GM19043 (cell line): Measurements from ENCODE around the gene DDX51.
"Not testable (repeated sequence)": the region's sequence is repeated elsewhere in the genome, so short reads cannot be mapped to it uniquely, and the experiment has no call there.

ENCODE experiments used
- ATAC-seq: cut with Tn5 transposase; IDR thresholded peaks from one replicate; pipeline ENCODE4 v1.9.1; 2021; ENCODE audit warnings: low read depth; ENCODE audit not compliant: unreplicated experiment

The DDX51 gene

DNA sequence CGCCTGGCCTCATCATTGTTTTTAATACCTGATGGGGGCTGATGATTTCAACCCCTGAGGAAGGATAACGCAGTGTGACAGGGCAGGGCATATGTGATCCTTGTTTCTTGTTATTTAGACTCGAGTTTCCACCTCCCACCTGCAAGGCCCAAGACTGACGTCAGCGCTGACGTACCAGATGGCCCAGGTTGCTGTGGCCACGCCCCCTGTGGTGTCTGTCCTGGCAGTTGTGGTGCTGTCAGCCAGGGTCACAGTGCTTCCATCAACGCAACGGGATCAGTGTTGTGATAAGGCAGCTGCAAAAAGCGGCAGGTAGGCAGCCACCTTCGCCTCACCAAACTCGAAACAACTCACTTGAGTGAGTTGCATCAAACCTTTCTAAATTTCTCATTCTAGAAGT lies 18.4 kb downstream of the DDX51 start:
- no peak for ATAC-seq

- ATAC-seq: no peak
These were observed 19.2 kb downstream of the DDX51 start for GRCh38 chr12:132124766-132125425.

GRCh38 chr12:132123970-132124765 lies 20.0 kb downstream of the DDX51 start:
- no peak for ATAC-seq

GRCh38 chr12:132121283-132121682 lies 22.8 kb downstream of the DDX51 start:
- no peak for ATAC-seq

GRCh38 chr12:132118876-132119275 lies 25.2 kb downstream of the DDX51 start:
- no peak for ATAC-seq

DNA sequence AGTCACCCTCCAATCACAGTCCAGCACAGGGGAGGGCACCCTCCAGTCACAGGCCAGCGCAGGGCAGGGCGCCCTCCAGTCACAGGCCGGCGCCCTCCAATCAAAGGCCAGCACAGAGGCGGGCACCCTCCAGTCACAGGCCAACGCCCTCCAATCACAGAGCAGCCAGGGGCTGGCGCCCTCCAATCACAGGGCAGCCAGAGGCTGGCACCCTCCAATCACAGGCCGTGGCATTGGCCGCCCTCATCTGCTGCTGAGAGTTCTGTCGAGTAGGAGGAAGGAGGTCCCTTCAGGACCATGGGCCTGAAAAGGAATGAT lies 26.6 kb downstream of the DDX51 start:
- ATAC-seq: no peak

- ATAC-seq: no peak
These were observed 27.2 kb downstream of the DDX51 start for GRCh38 chr12:132116709-132117557.

DNA sequence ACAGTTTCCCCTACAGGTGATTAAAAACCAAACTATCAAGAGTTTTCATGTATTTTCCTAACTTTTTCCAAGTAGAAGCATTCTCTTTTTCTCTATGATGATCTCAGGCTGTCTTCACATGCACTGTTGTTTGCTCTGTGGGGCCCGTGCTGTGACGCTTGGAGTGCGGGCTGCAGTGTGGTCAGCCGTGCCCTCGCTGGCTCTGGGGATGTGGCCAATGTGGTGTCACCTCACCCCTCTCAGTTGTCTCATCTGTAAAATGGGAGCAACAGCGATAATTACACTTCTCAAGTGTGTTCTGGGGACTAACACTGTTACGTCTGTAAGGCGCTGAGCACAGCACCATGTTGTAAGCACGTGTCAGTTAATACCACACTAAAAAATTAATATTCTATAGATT lies 28.6 kb downstream of the DDX51 start:
- ATAC-seq: no peak

- no peak for ATAC-seq
These were observed 29.5 kb downstream of the DDX51 start for GRCh38 chr12:132114667-132115066.

DNA sequence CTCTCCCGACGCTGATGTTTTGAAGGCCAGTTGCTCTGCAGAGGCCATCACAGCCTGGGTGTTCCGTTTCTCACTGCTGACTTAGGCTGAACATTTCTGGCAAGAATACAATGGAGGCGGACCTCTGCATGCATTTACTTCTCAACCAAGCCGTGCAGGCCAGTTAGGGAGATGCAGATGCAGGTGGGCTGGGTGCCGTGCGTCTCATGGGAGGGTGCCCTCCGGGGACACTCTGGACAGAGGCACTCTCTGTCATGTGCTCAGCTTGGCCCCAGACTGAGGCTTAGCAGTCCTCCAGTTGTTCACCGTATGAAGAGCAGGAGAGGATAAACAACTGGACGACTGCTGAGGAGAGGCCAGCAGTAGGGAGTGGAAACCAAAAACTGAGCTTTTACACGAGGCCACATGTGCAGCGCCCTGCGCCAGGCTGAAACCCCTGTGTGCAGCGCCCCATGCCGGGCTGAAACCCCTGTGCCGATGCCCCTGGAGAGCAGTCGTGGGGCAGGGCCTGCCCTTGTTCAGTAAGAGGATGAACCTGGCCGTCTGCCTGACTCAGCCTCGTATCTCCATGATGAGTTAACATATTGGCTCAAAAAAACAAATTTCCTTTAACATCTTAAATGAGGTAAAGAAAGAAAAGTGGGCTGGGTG lies 32.3 kb downstream of the DDX51 start:
- no peak for ATAC-seq

DNA sequence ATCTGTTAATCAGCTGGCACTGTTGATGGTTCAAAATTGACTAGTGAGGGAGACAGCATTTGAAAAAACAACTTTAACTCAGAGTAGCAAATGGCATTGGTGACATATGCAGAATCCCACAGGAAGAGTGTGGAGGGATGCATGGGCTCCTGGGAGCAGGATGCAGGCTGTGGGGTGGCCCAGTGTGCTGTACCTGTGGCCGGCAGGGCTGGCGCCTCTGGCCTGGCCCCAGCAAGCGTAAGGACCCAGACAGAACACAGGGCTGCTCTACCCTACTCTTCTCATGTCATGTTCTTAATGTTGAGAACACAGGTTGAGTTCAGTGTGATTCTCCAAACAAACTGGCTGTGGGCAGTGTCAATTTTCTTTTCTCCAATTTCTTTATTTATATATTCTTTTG lies 33.4 kb downstream of the DDX51 start:
- no peak for ATAC-seq

DNA sequence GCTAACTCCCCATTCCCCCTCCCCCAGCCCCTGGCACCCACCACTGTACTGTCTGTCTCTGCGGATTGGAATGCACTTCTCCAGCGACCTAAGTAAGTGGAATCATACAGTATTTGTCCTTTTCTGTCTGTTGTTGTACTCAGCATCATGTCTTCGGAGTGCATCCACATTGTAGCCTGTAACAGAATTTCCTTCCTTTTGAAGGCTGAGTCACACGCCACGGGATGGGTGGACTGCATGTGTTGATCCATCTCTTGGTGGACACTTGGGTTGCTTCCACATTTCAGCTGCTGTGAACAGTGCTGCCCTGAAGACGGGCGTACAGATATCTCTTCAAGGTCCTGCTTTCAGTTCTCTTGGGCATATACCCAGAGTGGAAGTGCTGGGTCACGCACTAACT lies 34.4 kb downstream of the DDX51 start:
- no peak for ATAC-seq

DNA sequence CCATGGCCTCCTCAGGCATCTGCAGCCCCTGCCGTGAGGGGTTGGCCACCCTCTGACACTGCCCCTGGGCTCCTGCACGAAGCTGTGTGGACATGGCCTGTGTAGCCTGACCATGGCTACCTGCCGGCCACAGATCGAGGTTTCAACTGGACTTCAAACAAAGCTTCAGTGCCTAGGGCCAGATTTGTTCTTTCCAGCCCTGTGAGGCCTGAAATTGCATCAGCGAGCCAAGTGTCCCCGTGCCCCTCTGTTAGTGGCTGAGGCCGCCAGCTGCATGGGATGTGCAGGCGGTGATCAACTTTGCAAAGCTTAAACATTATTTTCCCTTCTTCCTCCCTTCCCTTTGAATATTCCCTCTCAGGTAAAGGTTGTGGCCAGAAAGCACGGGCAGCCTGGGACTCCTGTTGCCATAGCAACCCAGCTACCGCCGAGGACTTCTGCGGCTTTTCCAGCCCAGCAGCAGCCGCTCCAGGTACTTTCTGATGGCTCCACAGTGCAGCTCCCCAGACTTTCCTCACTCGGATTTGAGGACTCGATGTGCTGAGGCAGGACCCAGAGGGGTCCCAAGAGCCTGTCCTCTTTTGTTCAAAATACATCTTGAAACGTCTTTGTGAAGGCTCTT lies 35.8 kb downstream of the DDX51 start:
- no peak for ATAC-seq

DNA sequence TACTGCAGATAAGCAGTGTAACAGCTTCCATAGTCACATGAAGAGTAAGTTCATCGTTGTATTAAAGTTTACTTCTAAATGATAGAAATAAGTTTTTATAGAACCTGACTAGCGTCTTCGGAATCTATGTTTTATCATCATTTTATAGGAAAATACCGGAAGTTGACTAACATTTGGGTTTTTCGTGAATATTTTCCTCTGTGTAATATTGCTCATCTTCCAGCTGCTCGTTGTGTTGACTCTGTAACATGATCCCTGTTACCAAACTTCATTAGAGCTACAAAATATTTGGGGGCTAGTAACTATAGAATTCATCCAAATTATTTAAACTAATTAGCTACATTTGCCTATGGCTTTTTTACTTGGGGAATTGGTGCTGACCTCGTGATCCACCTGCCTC lies 37.2 kb downstream of the DDX51 start:
- ATAC-seq: no peak

- no peak for ATAC-seq
These were observed 38.7 kb downstream of the DDX51 start for GRCh38 chr12:132105467-132105866.

GRCh38 chr12:132103542-132104308 lies 40.4 kb downstream of the DDX51 start:
- ATAC-seq: no peak

- not testable (repeated sequence) for ATAC-seq
These were observed 41.0 kb downstream of the DDX51 start for GRCh38 chr12:132103072-132103471.

- ATAC-seq: no peak
These were observed 41.8 kb downstream of the DDX51 start for GRCh38 chr12:132102297-132102696.

- ATAC-seq: no peak
These were observed 43.6 kb downstream of the DDX51 start for GRCh38 chr12:132100306-132101065.
